Activated T-helper 1 cell treated with anti-CD3 and anti-CD28 coated beads, Interleukin-12 subunit alpha, Interleukin-12 subunit beta, Interleukin-2, Interleukin-4 antibody, amounts not matched to agents 30 ng/mL and 10 ng/mL and 1 ng/mL, durations not matched to agents 14 hours and 24 hours and 36 hours (primary cell): ENCODE results near the gene BMPER. TPM values are rescaled to one million over a fixed set of nuclear protein-coding genes. Genes with fewer than 3 reads are reported as not detected.

Experiments used
- DNase-seq: peaks from one replicate; pipeline ENCODE4 v3.0.0; 2021; ENCODE audit warnings: low spot score
- H3K27ac Mint-ChIP-seq: one replicate; pipeline ENCODE4 v1.8.0; 2021; ENCODE audit warnings: mild to moderate bottlenecking, mixed read lengths
- H3K27me3 Mint-ChIP-seq: one replicate; pipeline ENCODE4 v1.8.0; 2022; ENCODE audit warnings: mild to moderate bottlenecking, moderate library complexity, mixed read lengths; ENCODE audit not compliant: insufficient read depth
- H3K36me3 Mint-ChIP-seq: one replicate; pipeline ENCODE4 v1.8.0; 2021; ENCODE audit warnings: low read depth, mixed read lengths
- H3K4me1 Mint-ChIP-seq: one replicate; pipeline ENCODE4 v1.8.0; 2021; ENCODE audit warnings: low read depth, mixed read lengths
- H3K4me3 Mint-ChIP-seq: one replicate; pipeline ENCODE4 v1.8.0; 2021; ENCODE audit warnings: mild to moderate bottlenecking, moderate library complexity, mixed read lengths
- H3K9me3 Mint-ChIP-seq: one replicate; pipeline ENCODE4 v1.8.0; 2021; ENCODE audit warnings: mixed read lengths
- intact Hi-C: fragments of 100-400 bp; cut with micrococcal nuclease; formaldehyde crosslinking; loops from one replicate; pipeline ENCODE4 v1.15.1; 2024
- total RNA-seq: library from RNA; stranded (reverse); gene quantifications from 2 replicates; pipeline ENCODE4 v1.2.3, GENCODE V29; 2022

Gene BMPER
- total RNA-seq, 1 donor from 2014 or later: not detected

GRCh38 chr7:33970536-33970935 is 65.2 kb downstream of the BMPER start:
- H3K4me1 Mint-ChIP-seq: no peaks in the 10 kb centered on the region

DNA sequence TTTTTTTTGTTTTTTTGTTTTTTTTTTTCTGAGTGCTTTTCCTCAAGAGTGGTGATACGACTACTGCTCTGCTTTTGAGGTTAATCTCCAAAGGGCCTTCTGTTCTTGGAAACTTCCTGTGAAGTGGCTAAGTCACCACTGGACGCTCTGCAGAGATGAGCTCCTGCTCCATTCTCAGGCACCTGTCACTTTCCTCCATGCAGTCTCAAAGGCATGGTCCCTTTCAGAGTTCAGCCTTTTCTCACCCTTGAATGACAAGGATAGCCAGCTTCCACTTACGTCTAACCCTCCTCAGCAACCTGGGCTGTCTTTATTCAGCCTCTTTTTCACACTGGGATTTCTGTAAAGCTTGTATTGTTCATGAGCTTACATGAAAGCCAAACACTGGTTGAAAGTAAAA is 65.8 kb downstream of the BMPER start:
- no peaks in the 10 kb centered on the region for H3K4me1 Mint-ChIP-seq
- no peak overlapping the region for H3K27ac Mint-ChIP-seq
- H3K9me3 Mint-ChIP-seq: no peaks in the 10 kb centered on the region
- DNase-seq: no peak
- no peaks in the 10 kb centered on the region for H3K36me3 Mint-ChIP-seq
- H3K4me3 Mint-ChIP-seq: no peak overlapping the region
- intact Hi-C loops: no loop called here
- no peaks in the 10 kb centered on the region for H3K27me3 Mint-ChIP-seq

More at GRCh38 chr7:33970536-33970935, 65.2 kb downstream of the BMPER start:
- H3K27ac Mint-ChIP-seq: no peak overlapping the region
- no peaks in the 10 kb centered on the region for H3K36me3 Mint-ChIP-seq
- no peak for DNase-seq
- intact Hi-C loops: no loop called here
- no peaks in the 10 kb centered on the region for H3K27me3 Mint-ChIP-seq
- no peaks in the 10 kb centered on the region for H3K9me3 Mint-ChIP-seq
- no peak overlapping the region for H3K4me3 Mint-ChIP-seq

- Mint-ChIP-seq H3K36me3 (no peaks in the 10 kb centered on the region), H3K27me3 (no peaks in the 10 kb centered on the region), H3K4me3 (no peak overlapping the region), H3K4me1 (no peaks in the 10 kb centered on the region), H3K27ac (no peak overlapping the region), H3K9me3 (no peaks in the 10 kb centered on the region)
- DNase-seq: no peak
- intact Hi-C loops: no loop called here
These were observed 68.1 kb downstream of the BMPER start for GRCh38 chr7:33973231-33974015.

DNA sequence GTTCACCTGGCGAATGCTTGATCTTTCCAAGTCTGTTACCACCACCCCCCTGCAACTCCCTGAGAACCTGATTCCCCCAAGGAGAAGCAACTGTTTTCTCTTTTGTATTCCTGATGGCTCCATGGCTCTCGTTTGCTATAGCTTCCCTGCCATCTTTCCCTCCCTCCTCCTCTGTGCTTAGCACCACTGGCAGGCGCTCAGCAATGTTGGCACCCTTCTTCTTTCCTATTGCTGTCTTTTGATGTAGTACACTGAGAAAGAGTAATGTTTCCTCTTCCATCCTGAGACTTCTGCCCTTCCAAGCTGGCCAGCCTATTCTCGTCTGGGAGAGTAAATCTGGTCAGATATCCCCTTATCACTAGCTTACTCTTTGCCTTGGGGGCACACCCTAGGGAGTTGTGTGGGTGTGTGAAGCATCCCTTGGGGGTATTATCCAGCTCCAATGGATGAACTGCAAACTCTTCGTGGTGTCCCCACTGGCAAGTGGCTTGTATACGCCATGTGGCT is 74.0 kb downstream of the BMPER start:
- Mint-ChIP-seq H3K4me1 (no peaks in the 10 kb centered on the region), H3K27ac (no peak overlapping the region), H3K9me3 (no peaks in the 10 kb centered on the region), H3K4me3 (no peak overlapping the region), H3K27me3 (no peaks in the 10 kb centered on the region), H3K36me3 (no peaks in the 10 kb centered on the region)
- DNase-seq: no peak
- intact Hi-C loops: no loop called here

- no peak for DNase-seq
- Mint-ChIP-seq H3K36me3 (no peaks in the 10 kb centered on the region), H3K4me3 (no peak overlapping the region), H3K27me3 (no peaks in the 10 kb centered on the region), H3K27ac (no peak overlapping the region), H3K4me1 (no peaks in the 10 kb centered on the region), H3K9me3 (no peaks in the 10 kb centered on the region)
- intact Hi-C loops: no loop called here
These were observed 74.5 kb downstream of the BMPER start for GRCh38 chr7:33979807-33980355.

DNA sequence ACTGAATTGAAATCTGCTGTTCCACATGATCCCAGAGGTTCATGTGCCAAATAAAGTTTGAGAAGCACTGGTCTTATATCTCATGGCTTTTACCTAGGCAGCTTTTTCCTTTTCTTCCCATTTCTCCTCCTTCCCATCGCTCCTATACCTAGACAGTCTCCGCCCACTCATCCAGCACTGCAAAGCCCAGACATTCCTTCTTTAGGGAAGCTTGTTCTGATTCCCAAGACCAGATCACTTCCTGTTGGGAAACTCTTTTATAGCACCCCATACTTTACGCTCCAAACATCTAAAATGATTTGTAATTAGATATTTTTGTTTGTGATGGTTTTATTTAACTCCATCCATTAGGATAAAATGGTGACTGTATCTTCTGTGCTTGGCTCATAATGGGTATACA is 75.9 kb downstream of the BMPER start:
- peaks cover 2% of the 10 kb centered on the region for H3K27me3 Mint-ChIP-seq
- H3K36me3 Mint-ChIP-seq: no peaks in the 10 kb centered on the region
- no peaks in the 10 kb centered on the region for H3K4me1 Mint-ChIP-seq
- intact Hi-C loops: no loop called here
- DNase-seq: no peak
- no peak overlapping the region for H3K4me3 Mint-ChIP-seq
- H3K27ac Mint-ChIP-seq: no peak overlapping the region
- H3K9me3 Mint-ChIP-seq: no peaks in the 10 kb centered on the region

- H3K4me1 Mint-ChIP-seq: no peaks in the 10 kb centered on the region
- peaks cover 2% of the 10 kb centered on the region for H3K27me3 Mint-ChIP-seq
- intact Hi-C loops: no loop called here
- no peak overlapping the region for H3K4me3 Mint-ChIP-seq
- no peak overlapping the region for H3K27ac Mint-ChIP-seq
- no peaks in the 10 kb centered on the region for H3K36me3 Mint-ChIP-seq
- H3K9me3 Mint-ChIP-seq: no peaks in the 10 kb centered on the region
- no peak for DNase-seq
These were observed 76.5 kb downstream of the BMPER start for GRCh38 chr7:33981671-33982424.

GRCh38 chr7:33982425-33982786 is 77.1 kb downstream of the BMPER start:
- intact Hi-C loops: no loop called here
- H3K4me3 Mint-ChIP-seq: no peak overlapping the region
- no peak for DNase-seq
- no peaks in the 10 kb centered on the region for H3K9me3 Mint-ChIP-seq
- peaks cover 2% of the 10 kb centered on the region for H3K27me3 Mint-ChIP-seq
- no peaks in the 10 kb centered on the region for H3K36me3 Mint-ChIP-seq
- no peak overlapping the region for H3K27ac Mint-ChIP-seq
- H3K4me1 Mint-ChIP-seq: no peaks in the 10 kb centered on the region

DNA sequence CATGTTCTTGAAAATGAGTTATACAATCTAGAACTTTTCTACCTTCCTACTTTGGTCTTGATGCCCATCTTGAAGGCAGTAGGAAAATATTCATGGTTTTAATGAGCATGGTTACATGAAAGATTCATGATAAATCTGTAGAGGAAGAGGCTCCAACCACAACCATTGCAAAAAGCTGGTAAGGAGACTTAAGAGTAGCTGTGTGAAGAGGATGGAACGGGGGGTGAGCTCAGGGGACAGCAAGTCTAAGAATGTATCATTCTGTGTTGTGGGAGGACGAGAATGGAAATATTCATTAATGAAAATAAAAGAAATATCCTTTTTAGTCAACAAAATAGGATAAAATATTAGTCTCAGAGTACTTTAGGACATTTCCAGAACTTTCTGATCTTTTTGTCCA is 81.1 kb downstream of the BMPER start:
- DNase-seq: no peak
- intact Hi-C loops: no loop called here
- Mint-ChIP-seq H3K36me3 (no peaks in the 10 kb centered on the region), H3K4me1 (no peaks in the 10 kb centered on the region), H3K27me3 (peaks cover 2% of the 10 kb centered on the region), H3K27ac (no peak overlapping the region), H3K4me3 (no peak overlapping the region), H3K9me3 (no peaks in the 10 kb centered on the region)

DNA sequence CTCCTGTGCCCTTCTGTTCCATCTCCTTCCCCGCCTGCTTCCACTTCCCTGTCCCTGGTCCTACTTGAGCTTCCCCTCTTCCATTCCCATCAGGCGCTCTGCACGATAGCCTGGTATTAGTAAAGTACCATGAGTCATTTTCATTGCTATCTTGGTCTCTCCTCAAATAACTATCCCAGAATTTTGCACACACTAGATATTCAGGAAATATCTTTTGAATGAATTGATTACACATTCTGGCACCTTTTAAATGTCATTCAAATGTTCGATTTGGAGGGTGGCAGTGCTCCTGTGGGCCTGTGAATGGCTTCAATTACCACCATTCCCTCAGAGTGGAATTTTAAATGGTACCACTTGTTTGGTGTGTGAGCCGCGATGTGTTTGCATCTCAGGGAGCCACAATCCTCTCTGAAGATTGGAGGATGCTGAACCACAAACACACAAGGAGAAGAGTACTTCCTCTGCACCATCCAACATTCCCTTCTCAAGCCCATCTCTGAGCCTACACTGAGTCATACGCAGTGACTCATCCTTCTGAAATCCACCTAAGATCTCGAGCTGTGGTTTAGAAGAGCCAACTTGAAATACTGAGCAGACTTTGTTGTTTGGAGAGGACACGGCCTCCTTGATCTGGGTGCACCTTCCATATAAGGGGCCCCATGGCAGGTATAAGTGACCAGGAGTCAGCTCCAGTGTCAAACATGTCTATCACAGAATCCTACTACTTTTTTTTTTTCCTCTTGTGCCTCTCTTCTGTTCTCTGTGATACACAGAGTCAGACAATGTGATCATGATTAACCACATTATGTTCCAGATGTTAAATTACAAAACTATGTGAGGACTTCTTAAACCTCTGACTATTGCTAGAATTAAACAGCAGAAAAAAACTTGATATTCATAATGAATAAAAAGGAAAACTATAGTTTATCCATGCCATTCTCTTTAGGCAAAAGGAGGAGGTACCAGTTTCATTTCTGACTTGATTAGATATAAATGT is 81.9 kb downstream of the BMPER start:
- Mint-ChIP-seq H3K36me3 (no peaks in the 10 kb centered on the region), H3K27ac (no peak overlapping the region), H3K4me3 (no peak overlapping the region), H3K4me1 (no peaks in the 10 kb centered on the region), H3K9me3 (no peaks in the 10 kb centered on the region), H3K27me3 (peaks cover 2% of the 10 kb centered on the region)
- no peak for DNase-seq
- intact Hi-C loops: no loop called here

DNA sequence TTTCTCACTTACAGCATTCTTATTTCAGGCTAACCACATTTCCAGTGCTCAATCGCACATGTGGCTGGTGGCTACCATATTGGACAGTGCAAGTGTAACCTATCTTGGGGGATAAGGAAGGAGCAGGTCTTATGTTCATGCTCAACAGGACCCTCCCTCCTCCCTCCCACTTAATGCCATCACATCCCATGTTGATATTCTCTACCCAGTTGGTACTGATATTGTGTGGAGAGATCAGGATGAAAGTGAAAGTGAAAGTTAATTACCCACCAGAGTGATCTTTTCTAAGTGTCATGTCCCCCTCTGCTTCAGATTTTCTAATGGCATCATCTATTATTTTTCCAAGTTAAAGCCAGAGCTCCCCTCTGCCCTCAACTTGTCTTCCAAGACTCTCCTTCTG is 91.6 kb downstream of the BMPER start:
- DNase-seq: no peak
- intact Hi-C loops: no loop called here
- no peaks in the 10 kb centered on the region for H3K27me3 Mint-ChIP-seq
- no peaks in the 10 kb centered on the region for H3K9me3 Mint-ChIP-seq
- no peaks in the 10 kb centered on the region for H3K36me3 Mint-ChIP-seq
- H3K4me3 Mint-ChIP-seq: no peak overlapping the region
- H3K27ac Mint-ChIP-seq: no peak overlapping the region
- H3K4me1 Mint-ChIP-seq: no peaks in the 10 kb centered on the region

DNA sequence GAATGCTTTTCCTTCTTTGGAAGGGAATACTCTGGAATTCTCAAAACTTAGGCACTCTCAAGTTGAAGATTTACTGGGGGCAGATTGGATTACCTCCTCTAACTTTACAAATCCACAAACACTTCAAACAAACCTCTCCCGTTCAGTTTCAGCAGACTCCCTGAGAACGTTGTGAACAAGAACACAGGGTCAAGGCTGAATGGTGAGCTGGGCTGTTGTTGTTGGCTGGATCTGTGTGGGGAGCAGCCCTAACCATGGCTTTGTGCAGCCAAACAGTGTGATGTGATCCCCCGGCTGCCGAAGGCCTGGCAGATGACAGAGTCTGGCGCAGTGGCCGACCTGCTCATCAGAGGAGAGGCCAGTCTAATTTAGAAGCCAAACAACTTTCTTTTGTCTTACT is 93.1 kb downstream of the BMPER start:
- no peaks in the 10 kb centered on the region for H3K4me1 Mint-ChIP-seq
- no peak overlapping the region for H3K27ac Mint-ChIP-seq
- no peaks in the 10 kb centered on the region for H3K9me3 Mint-ChIP-seq
- no peak for DNase-seq
- intact Hi-C loops: no loop called here
- H3K27me3 Mint-ChIP-seq: no peaks in the 10 kb centered on the region
- no peaks in the 10 kb centered on the region for H3K36me3 Mint-ChIP-seq
- H3K4me3 Mint-ChIP-seq: no peak overlapping the region
